Limb (tissue), 2 donors: Measurements from ENCODE around the gene SAP30BP.

Experiments
- DNase-seq, 2 donors: peaks; one replicate each; pipeline ENCODE4 v3.0.0-alpha.2; 2016; ENCODE audit errors: extremely low spot score in 2 of 2

SAP30BP gene

GRCh38 chr17:75684924-75685323 lies 17.8 kb downstream of the SAP30BP start:
- no peak for DNase-seq

GRCh38 chr17:75685499-75685898 lies 18.4 kb downstream of the SAP30BP start:
- DNase-seq: no peak

- no peak for DNase-seq
Observed at GRCh38 chr17:75688209-75688825, 21.2 kb downstream of the SAP30BP start.

DNA sequence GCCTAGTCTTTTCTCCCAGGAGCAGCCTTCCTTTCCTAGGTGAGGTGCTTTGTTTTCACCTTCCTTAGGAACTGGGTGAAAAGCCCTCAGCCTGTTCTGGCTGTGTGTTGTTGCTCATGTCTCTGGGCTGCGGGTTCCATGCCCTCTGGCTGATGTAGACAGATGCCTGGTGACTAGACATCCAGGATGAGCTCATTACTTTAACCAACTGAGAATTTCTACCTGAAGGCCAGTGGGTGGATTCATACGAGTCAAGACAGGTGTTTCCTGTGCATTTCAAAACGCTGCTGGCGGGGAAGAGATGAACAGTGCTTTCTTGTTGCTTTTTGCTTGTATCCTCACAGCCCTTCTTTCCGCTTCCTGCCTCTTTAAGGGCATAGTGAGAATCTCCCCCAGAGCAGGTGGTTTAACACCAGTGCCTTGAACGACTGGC lies 22.3 kb downstream of the SAP30BP start:
- DNase-seq: no peak

DNA sequence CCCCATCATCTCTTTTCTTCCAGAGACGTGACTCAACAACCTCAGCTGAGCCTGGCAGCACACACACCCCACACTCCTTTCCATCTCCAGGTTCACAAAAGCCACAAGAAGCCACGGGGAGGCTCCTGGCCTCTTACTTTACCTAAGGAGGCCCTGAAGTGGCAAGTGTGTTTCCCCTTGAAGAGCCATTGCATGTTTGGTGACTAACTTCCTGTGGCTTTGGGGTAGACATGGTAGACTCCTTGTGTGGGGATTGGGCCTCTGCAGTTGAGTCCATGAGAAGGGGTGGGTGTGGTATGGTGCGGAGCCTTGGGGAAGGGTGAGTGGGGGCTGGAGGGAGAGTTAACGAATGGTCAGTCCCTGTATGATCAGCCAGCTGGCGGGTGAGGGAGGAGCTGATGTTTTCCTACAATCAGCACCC lies 24.2 kb downstream of the SAP30BP start:
- no peak for DNase-seq

DNA sequence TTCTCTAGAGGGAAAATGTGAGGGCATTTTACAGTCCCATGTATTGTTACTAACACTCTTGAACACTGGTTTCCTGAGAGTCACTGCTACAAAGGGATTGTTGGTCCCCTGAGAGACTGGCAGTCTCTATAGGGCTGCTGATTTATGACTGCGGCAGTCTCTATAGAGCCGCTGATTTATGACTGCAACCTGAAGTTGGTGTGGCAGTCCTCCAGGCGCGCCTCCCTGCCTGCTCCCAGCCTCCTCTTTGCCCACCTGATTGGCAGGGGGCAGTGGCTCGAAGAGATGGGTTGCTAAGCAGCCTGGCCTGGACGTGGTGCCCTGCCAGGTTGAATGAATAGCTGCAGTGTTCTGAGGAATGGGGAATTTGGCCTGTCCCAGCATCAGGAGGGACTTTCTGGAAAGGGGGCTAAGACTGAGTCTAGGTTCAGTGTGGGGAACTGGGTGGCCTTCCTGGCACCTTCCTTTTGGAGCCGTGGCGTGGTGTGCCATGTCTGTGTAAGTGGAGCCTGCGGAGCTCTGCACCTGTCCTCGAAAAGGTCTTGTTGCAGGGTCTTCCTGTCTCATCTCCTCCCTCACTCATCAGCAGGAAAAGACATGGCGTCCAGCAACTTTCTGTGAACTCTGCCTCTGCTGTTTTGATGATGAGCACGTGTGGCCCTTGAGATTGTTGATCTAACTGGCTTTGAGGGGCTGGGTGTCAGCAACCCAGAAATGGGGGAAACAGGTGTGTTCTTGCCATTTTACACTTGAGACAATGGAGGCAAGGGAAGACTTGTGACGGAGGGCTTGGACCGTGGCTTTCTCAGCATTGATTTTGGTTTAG lies 24.9 kb downstream of the SAP30BP start:
- peak in 1 of 2 donors; percentile 70 for DNase-seq

DNA sequence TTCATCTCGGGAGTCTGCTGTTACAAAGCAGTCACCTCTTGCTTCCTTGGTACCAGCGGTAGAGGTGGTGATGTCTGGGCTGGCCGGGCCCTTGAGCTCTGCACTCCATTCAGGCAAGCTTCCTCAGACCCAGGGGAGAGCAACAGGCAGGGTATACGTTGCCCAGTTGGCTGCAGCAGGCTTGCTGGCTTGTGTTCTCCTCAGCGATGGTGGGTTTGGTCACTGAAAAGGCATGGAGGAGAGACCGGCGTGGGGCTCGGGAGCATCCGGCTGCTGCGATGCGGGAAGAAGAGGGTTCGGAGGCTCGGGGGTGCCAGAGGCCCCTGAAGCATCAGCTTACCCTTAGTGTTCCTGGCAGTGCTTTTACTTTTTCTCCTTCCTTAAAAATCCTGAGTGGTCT lies 25.8 kb downstream of the SAP30BP start:
- no peak for DNase-seq

DNA sequence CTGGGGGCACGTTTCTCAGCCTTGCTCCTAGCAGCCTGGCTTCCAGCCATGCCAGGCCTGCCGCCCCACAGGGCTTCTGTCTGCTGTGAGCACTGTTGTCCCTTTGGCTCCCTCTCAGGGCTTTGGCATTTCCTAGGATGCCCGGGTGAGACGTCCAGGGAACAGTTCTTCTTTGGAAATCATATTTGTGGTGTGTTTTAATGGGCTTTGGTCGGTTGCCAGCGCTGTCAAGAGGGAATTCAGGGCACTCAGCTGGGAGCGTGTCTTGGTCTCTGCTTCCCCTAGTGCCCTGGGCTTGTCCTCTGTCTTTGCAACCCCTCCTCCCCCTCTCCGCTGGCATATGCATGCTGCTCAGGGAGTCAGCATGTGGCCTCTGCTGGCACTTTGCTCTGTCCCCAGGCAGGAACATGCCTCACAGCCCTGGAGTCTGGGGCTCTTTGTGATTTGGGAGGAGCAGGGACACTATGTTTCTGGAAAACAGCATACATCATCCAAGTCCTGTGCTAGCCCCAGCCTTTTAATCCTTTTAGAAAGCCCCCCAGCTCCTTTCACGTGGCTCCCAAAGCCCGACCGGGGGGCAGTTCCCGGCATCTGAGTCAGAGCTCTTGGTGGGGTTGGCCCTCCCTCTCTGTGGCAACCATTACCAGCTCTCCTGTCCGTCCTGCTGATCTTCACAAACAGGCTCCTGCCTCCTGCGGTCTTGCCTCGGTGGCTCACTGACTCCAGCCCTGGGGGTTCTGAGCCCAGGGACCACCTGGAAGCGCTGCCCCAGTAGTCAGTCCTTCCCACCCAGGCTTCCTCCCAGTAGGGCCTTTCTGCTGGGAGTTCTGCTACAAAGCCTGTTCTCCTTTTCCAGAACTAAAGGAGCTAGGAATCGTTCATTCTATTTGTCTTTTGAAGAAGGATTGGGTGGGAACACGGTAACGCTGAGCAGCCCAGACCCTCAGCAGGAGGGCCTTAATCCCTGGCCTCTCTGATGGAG lies 26.7 kb downstream of the SAP30BP start:
- peak in 1 of 2 donors; percentile 75 for DNase-seq

DNA sequence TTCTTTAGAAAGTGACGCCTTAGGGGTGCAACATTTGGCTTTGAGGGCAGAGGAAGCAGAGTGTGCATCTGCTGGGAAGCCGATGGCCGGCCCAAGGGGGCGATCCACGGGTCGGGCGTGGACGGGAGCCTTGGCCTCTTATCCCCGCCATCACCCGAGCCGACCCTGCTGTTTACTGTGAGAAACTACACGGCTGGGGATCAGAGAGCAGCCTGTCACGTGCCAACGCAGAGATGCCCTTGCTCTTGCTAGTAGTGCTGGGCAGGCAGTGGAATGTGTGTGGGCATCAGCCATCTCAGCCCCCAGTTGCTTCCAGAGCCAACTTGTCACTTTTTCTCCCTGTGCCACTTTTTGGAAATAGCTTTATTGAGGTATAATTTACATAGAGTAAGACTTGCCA lies 27.4 kb downstream of the SAP30BP start:
- no peak for DNase-seq

- no peak for DNase-seq
Observed at GRCh38 chr17:75695141-75695829, 28.1 kb downstream of the SAP30BP start.

GRCh38 chr17:75695830-75696271 lies 28.7 kb downstream of the SAP30BP start:
- no peak for DNase-seq

DNA sequence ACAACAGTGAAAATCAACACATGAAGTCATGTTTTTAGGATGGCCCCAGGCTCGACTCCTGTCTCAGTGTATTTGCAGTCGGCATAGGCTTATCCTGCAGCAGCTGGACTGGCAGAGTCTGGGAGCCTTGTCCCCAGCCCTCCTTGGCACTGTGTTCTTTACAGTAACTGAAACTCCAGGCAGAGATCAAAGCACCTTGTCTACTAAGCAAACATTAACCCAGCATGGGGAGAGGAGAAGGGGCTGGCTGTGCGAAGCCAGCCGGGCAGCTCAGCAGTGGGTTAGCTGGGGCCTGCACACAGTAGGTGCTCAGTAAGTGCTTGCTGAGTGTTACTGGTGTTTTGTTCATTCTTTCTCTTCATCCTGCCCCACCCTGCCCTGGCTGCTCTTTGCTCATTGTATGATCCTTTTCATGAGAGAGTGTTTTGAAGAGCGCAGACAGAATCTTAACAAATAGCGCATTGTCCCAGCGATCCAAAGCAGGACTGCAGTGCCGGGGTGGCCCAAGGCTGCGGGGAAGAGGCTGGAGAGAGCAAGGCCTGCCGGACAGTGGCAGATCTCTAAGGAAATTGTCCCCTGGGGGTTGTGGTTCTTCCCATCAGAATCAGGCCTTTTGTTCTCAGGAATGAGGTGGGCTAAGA lies 30.6 kb downstream of the SAP30BP start:
- no peak for DNase-seq

DNA sequence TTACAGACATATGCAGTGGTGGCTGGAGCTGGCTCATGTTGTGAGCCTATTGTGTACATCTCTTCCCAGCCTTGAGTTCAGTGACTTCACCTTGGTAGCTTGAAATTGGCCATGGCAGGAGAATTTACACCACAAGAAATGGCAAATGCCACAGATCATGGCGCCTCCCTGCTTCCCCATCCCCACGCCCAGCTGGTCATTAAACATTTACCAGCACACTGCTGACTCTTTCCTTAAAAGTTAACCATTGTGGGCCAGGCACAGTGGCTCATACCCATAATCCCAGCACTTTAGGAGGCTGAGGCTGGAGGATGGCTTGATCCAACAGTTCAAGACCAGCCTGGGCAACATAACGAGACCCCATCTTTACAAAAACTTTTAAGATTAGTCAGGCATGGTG lies 31.5 kb downstream of the SAP30BP start:
- no peak for DNase-seq

- no peak for DNase-seq
Observed at GRCh38 chr17:75701288-75701687, 34.1 kb downstream of the SAP30BP start.

DNA sequence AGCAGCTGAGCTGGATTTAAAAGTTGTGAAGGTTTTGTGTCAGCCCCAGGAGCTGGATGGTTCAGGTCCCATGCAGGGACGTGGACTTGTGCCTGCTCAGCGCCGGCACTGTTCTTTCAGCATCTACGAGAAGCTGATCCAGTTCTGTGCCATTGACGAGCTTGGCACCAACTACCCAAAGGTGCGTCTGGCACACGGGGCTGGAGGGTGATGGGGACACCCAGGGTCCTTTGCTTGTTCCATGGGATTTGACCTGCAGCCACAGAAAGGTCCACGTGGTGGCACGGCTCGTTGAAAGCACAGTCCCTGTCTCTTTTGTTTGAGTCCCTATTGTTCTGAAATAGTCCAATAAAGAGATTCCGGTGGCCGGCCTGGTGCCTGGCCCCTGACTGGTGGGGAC lies 36.1 kb downstream of the SAP30BP start:
- no peak for DNase-seq

DNA sequence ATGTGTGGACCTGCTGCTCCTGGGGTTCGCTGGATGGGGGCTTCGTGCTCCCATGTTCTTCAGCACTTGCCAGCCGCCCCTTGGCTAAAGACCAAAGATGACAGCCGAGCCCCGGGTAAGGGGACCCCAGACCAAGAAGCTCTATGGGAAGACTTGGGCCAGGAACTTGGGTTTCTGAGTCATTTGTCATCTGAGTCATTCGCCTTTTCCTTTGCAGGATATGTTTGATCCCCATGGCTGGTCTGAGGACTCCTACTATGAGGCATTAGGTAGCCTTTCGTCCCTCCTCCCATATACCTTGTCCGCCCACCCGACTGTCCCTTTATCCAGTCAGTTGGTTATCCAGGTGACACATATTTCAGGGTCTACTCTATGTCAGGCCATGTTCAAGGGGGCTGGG lies 36.5 kb downstream of the SAP30BP start:
- no peak for DNase-seq

DNA sequence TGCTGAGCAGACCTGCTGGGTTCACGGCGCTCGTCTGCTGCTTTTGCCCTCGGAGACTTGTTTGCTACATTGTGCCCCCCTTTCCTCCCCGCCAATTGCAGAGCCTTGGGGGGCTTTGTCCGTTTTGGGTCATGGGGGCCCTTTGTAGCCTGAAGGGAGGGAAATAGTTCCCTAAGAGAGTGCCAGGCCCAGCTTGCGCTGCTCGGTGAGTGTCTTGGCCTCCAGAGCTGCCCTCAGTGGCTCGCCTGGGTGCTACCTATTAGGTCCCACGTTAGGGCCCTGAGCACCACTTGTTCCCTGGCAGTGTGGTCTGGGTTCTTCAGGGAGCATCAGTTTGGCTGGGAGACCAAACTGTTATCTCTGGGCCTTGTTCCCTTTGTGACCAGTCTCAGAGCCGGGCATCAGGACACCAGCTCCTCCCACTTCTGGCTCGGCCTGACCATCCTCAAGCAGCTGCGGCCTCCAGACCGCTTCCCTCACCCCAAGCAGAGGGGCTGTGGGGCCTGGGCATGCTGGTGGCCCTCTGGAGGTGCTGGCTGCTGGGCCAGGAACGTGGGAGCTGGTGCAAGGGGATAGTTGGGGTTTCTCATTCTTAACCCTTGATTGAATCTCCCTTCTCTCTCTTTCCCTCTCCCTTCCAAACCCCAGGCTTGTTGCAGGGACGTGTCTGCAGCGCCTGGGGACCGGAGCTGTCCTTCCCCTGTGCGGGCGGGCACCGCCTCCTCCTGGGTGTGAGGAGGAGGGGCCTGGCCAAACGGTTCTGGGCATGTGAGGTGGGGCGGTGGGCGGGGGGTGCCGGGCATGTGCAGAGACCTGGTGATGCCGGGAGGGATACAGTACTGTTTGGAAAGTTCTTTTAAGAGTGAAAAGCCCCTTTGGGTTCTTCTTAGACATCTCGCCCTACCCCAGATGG lies 38.1 kb downstream of the SAP30BP start:
- no peak for DNase-seq

GRCh38 chr17:75706042-75706728 lies 39.0 kb downstream of the SAP30BP start:
- no peak for DNase-seq

GRCh38 chr17:75707079-75707571 lies 40.0 kb downstream of the SAP30BP start:
- DNase-seq: no peak
